Panc1 (cell line): ENCODE results near the gene ZBTB43. TPM values are rescaled to one million over a fixed set of nuclear protein-coding genes. Genes with fewer than 3 reads are reported as not detected.
"Not testable (repeated sequence)": the region's sequence is repeated elsewhere in the genome, so short reads cannot be mapped to it uniquely, and the experiment has no call there.

Experiments
- ATAC-seq: fragments of 200-7000 bp; cut with Tn5 transposase; 2 replicates; pipeline ENCODE4 v1.9.1; 2020; ENCODE audit warnings: mild to moderate bottlenecking, moderate library complexity
- BruUV-seq: library from RNA; stranded (reverse); fragments of 400-500 nt; replicated peaks from 2 replicates; lab custom pipeline; 2021; lab: Mats Ljungman, UMichigan
- CTCF ChIA-PET: fragments of 300-600 bp; sonication (Branson Sonifier 250); formaldehyde crosslinking; loops from one replicate; lab custom pipeline; 2022; ENCODE audit warnings: antibody characterized with exemption; lab: Charles Lee
- POLR2A ChIA-PET: fragments of 300-600 bp; sonication (Branson Sonifier 250); formaldehyde crosslinking; loops from one replicate; lab custom pipeline; 2022; ENCODE audit warnings: antibody characterized with exemption; lab: Charles Lee
- DNase-seq: peaks from one replicate; pipeline ENCODE4 v3.0.0-alpha.2; 2010; ENCODE audit warnings: low read depth, low spot score
- H3K27ac ChIP-seq: 2 replicates; pipeline ENCODE4 v1.5.1; 2011; ENCODE audit warnings: mild to moderate bottlenecking, low read length, inconsistent platforms
- H3K27me3 ChIP-seq: fragments of 200-500 bp; sonication (Bioruptor generic); 2 replicates; pipeline ENCODE4 v1.6.0; 2014; ENCODE audit warnings: low read length, inconsistent platforms; ENCODE audit not compliant: control insufficient read depth, insufficient read depth
- H3K36me3 ChIP-seq: fragments of 200-500 bp; sonication (Bioruptor generic); 2 replicates; pipeline ENCODE4 v1.5.1; 2014; ENCODE audit warnings: inconsistent platforms, mild to moderate bottlenecking, low read length, moderate library complexity; ENCODE audit not compliant: control insufficient read depth, insufficient read depth
- H3K4me1 ChIP-seq: 2 replicates; pipeline ENCODE4 v1.5.1; 2011; ENCODE audit warnings: inconsistent platforms, mild to moderate bottlenecking, low read length, moderate library complexity; ENCODE audit not compliant: control insufficient read depth, insufficient read depth
- H3K4me3 ChIP-seq, 2 experiments: 2 replicates each; pipeline ENCODE4 v1.5.1; 2011 to 2012; ENCODE audit warnings: low read depth in 2 of 2, low read length in 2 of 2, mild to moderate bottlenecking in 2 of 2, inconsistent platforms in 1 of 2, moderate library complexity in 1 of 2
- H3K9me3 ChIP-seq: fragments of 200-500 bp; sonication (Bioruptor generic); 2 replicates; pipeline ENCODE4 v1.5.1; 2014; ENCODE audit warnings: low read depth, mild to moderate bottlenecking, inconsistent platforms, low read length, moderate library complexity; ENCODE audit not compliant: control insufficient read depth, insufficient read depth
- CTCF ChIP-seq: fragments of 450-650 bp; IDR thresholded peaks from 2 replicates; pipeline ENCODE4 v1.5.1; 2017; ENCODE audit warnings: mild to moderate bottlenecking
- POLR2AphosphoS5 ChIP-seq: IDR thresholded peaks from 2 replicates; pipeline ENCODE4 v1.6.1; 2012; ENCODE audit warnings: mild to moderate bottlenecking, low read depth, low read length, moderate library complexity
- REST ChIP-seq, 2 experiments: IDR thresholded peaks; 2 replicates each; pipeline ENCODE4 v1.6.1; 2011 to 2012; ENCODE audit warnings: low read depth in 2 of 2, control low read depth in 1 of 2, low read length in 1 of 2, mild to moderate bottlenecking in 1 of 2, moderate library complexity in 1 of 2; ENCODE audit not compliant: insufficient read depth in 1 of 2
- TCF7L2 ChIP-seq: IDR thresholded peaks from 2 replicates; pipeline ENCODE4 v1.6.1; 2011; ENCODE audit warnings: mild to moderate bottlenecking, low read depth, low read length, inconsistent platforms
- in situ Hi-C: cut with HindIII; loops from 2 replicates; pipeline ENCODE4 v1.10.0; 2016; ENCODE audit warnings: low sequenced_read_pairs, low pct_unique_long_range_greater_than_20kb
- intact Hi-C: fragments of 100-400 bp; cut with micrococcal nuclease; formaldehyde crosslinking; loops from one replicate; pipeline ENCODE4 v1.10.0; 2022; ENCODE audit not compliant: unreplicated experiment
- total RNA-seq: library from RNA; stranded (reverse); gene quantifications from one replicate; pipeline ENCODE4 v1.2.1, GENCODE V29; 2021; ENCODE audit not compliant: unreplicated experiment

Gene ZBTB43
- total RNA-seq, 1 experiment from 2014 or later = 9.7 TPM

GRCh38 chr9:126777733-126778132, 27.1 kb upstream of the ZBTB43 start:
- intact Hi-C loops (no loop called here), in situ Hi-C loops (no loop called here)
- POLR2A ChIA-PET = no interaction called here
- no peak for TF ChIP-seq REST (IDR thresholded peaks at IDR 0.05; ENCODE audit: insufficient read depth in 1 of 2, low read depth in 2 of 2, low read length in 1 of 2)
- TF ChIP-seq CTCF = peak; percentile 44
- H3K4me3 ChIP-seq = no peak overlapping the region
- H3K27me3 ChIP-seq = peaks cover 6% of the 10 kb centered on the region
- H3K9me3 ChIP-seq = no peaks in the 10 kb centered on the region
- CTCF ChIA-PET = interaction anchor here (0.6 kb wide), 1 partner anchor 268 kb away, joined by 3 read pairs; no protein-coding TSS in a partner anchor
- no peak for ATAC-seq
- DNase-seq = no peak
- H3K36me3 ChIP-seq = no peaks in the 10 kb centered on the region
- H3K4me1 ChIP-seq = peaks cover 2% of the 10 kb centered on the region; the same call in 1 of the 2 replicates
- no TSS peak for BruUV-seq
- no peak overlapping the region for H3K27ac ChIP-seq

- CTCF ChIA-PET = interaction anchor here (0.8 kb wide), 1 partner anchor 72 kb away, joined by 3 read pairs; no protein-coding TSS in a partner anchor
- no peak for ATAC-seq
- no TSS peak for BruUV-seq
- in situ Hi-C loops (no loop called here), intact Hi-C loops (no loop called here)
- no peak overlapping the region for H3K27ac ChIP-seq
- H3K4me3 ChIP-seq = no peak overlapping the region
- H3K36me3 ChIP-seq = no peaks in the 10 kb centered on the region
- peaks cover 6% of the 10 kb centered on the region for H3K27me3 ChIP-seq
- peaks cover 2% of the 10 kb centered on the region; the same call in 1 of the 2 replicates for H3K4me1 ChIP-seq
- POLR2A ChIA-PET = no interaction called here
- no peak for TF ChIP-seq REST (IDR thresholded peaks at IDR 0.05; ENCODE audit: insufficient read depth in 1 of 2, low read depth in 2 of 2, low read length in 1 of 2)
- no peak for TF ChIP-seq POLR2AphosphoS5
- no peak for TF ChIP-seq TCF7L2
- DNase-seq = no peak
- no peaks in the 10 kb centered on the region for H3K9me3 ChIP-seq
Observed at GRCh38 chr9:126778141-126778540, 26.7 kb upstream of the ZBTB43 start.

- H3K4me3 ChIP-seq, H3K27ac ChIP-seq, H3K36me3 ChIP-seq, intact Hi-C loops, DNase-seq, BruUV-seq, in situ Hi-C loops, H3K4me1 ChIP-seq, POLR2A ChIA-PET, ATAC-seq, H3K27me3 ChIP-seq, H3K9me3 ChIP-seq: not testable (repeated sequence)
- CTCF ChIA-PET = interaction anchor here (0.8 kb wide), 1 partner anchor 73 kb away, joined by 3 read pairs; no protein-coding TSS in a partner anchor
Observed at GRCh38 chr9:126778696-126779095, 26.1 kb upstream of the ZBTB43 start.
